Liver (tissue), 3 donors: ENCODE measurements around the gene SMAD5.

Experiments used
- HNF4A ChIP-seq, 2 donors: conservative IDR thresholded peaks; 2 replicates each; pipeline ENCODE4 v1.6.1; 2016; ENCODE audit warnings: antibody characterized with exemption in 2 of 2, mild to moderate bottlenecking in 2 of 2
- JUND ChIP-seq, 2 donors: IDR thresholded peaks; 2 replicates each; pipeline ENCODE4 v1.6.1; 2016; ENCODE audit warnings: antibody characterized with exemption in 2 of 2
- RAD21 ChIP-seq, 2 donors: IDR thresholded peaks; 2 replicates each; pipeline ENCODE4 v1.6.1; 2016; ENCODE audit warnings: antibody characterized with exemption in 2 of 2, mild to moderate bottlenecking in 2 of 2
- RXRA ChIP-seq, 2 donors: IDR thresholded peaks; 2 replicates each; pipeline ENCODE4 v1.6.1; 2017 to 2018; ENCODE audit warnings: antibody characterized with exemption in 2 of 2, mild to moderate bottlenecking in 1 of 2
- SP1 ChIP-seq: IDR thresholded peaks from 2 replicates; pipeline ENCODE4 v1.6.1; 2018; ENCODE audit warnings: antibody characterized with exemption, mild to moderate bottlenecking
- TAF1 ChIP-seq: conservative IDR thresholded peaks from 2 replicates; pipeline ENCODE4 v1.6.1; 2016; ENCODE audit warnings: antibody characterized with exemption, mild to moderate bottlenecking
- YY1 ChIP-seq: IDR thresholded peaks from 2 replicates; pipeline ENCODE4 v1.6.1; 2016; ENCODE audit warnings: antibody characterized with exemption, mild to moderate bottlenecking
- TF ChIP-seq, protein P1 (sequence below): fragments of 150-350 bp; IDR thresholded peaks from 2 replicates; pipeline ENCODE4 v1.5.1; 2017; ENCODE audit warnings: improper control_type of control experiment, low read depth, low read length; ENCODE audit not compliant: missing input control
- donor health status: healthy.
- donor health status: healthy.

GRCh38 chr5:136137497-136138220 is 5.0 kb downstream of the SMAD5 start:
- TF ChIP-seq, protein P1, sequence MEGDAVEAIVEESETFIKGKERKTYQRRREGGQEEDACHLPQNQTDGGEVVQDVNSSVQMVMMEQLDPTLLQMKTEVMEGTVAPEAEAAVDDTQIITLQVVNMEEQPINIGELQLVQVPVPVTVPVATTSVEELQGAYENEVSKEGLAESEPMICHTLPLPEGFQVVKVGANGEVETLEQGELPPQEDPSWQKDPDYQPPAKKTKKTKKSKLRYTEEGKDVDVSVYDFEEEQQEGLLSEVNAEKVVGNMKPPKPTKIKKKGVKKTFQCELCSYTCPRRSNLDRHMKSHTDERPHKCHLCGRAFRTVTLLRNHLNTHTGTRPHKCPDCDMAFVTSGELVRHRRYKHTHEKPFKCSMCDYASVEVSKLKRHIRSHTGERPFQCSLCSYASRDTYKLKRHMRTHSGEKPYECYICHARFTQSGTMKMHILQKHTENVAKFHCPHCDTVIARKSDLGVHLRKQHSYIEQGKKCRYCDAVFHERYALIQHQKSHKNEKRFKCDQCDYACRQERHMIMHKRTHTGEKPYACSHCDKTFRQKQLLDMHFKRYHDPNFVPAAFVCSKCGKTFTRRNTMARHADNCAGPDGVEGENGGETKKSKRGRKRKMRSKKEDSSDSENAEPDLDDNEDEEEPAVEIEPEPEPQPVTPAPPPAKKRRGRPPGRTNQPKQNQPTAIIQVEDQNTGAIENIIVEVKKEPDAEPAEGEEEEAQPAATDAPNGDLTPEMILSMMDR, result no peak
- TF ChIP-seq YY1 (no peak), TAF1 (no peak), JUND (IDR thresholded peaks at IDR 0.05) (no peak), RXRA (IDR thresholded peaks at IDR 0.05) (no peak), RAD21 (IDR thresholded peaks at IDR 0.05) (no peak), HNF4A (conservative IDR thresholded peaks at IDR 0.05) (no peak), SP1 (no peak)
